HG03520 (cell line): ENCODE data around the gene ARHGEF10L.

Experiments used
- ATAC-seq: cut with Tn5 transposase; IDR thresholded peaks from one replicate; pipeline ENCODE4 v1.9.1; 2021; ENCODE audit warnings: mild to moderate bottlenecking, moderate library complexity; ENCODE audit not compliant: unreplicated experiment

Gene ARHGEF10L

GRCh38 chr1:17588048-17588871 is 48.8 kb downstream of the ARHGEF10L start:
- no peak for ATAC-seq

GRCh38 chr1:17591814-17592430 is 52.4 kb downstream of the ARHGEF10L start:
- no peak for ATAC-seq

GRCh38 chr1:17594026-17594425 is 54.5 kb downstream of the ARHGEF10L start:
- ATAC-seq: no peak

- ATAC-seq: no peak
These were observed 55.4 kb downstream of the ARHGEF10L start for GRCh38 chr1:17594690-17595601.

GRCh38 chr1:17595602-17595925 is 56.1 kb downstream of the ARHGEF10L start:
- no peak for ATAC-seq

GRCh38 chr1:17596186-17596585 is 56.7 kb downstream of the ARHGEF10L start:
- no peak for ATAC-seq

GRCh38 chr1:17596651-17597509 is 57.4 kb downstream of the ARHGEF10L start:
- no peak for ATAC-seq

- no peak for ATAC-seq
These were observed 58.2 kb downstream of the ARHGEF10L start for GRCh38 chr1:17597651-17598050.

GRCh38 chr1:17598251-17598650 is 58.8 kb downstream of the ARHGEF10L start:
- ATAC-seq: no peak

GRCh38 chr1:17599291-17599953 is 59.9 kb downstream of the ARHGEF10L start:
- ATAC-seq: no peak

- no peak for ATAC-seq
These were observed 60.4 kb downstream of the ARHGEF10L start for GRCh38 chr1:17599954-17600300.

- no peak for ATAC-seq
These were observed 60.8 kb downstream of the ARHGEF10L start for GRCh38 chr1:17600321-17600720.

GRCh38 chr1:17601643-17602382 is 62.3 kb downstream of the ARHGEF10L start:
- ATAC-seq: no peak

- ATAC-seq: no peak
These were observed 63.8 kb downstream of the ARHGEF10L start for GRCh38 chr1:17603091-17603841.

- no peak for ATAC-seq
These were observed 66.3 kb downstream of the ARHGEF10L start for GRCh38 chr1:17605582-17606344.

- ATAC-seq: no peak
These were observed 67.4 kb downstream of the ARHGEF10L start for GRCh38 chr1:17606826-17607440.
